Measurements from ENCODE around the gene DAGLA. TPM values are rescaled to one million over a fixed set of nuclear protein-coding genes. Genes with fewer than 3 reads are reported as not detected.
A peak's percentile ranks its signal among the peaks of the same experiment; 100 is the strongest.

Gene DAGLA
- total and polyA plus RNA-seq, 2 of the 13 experiments (the other 11 are each of a cell fraction or from before 2014, with no cell fraction given) = 2.6 to 3.9 TPM

DNA sequence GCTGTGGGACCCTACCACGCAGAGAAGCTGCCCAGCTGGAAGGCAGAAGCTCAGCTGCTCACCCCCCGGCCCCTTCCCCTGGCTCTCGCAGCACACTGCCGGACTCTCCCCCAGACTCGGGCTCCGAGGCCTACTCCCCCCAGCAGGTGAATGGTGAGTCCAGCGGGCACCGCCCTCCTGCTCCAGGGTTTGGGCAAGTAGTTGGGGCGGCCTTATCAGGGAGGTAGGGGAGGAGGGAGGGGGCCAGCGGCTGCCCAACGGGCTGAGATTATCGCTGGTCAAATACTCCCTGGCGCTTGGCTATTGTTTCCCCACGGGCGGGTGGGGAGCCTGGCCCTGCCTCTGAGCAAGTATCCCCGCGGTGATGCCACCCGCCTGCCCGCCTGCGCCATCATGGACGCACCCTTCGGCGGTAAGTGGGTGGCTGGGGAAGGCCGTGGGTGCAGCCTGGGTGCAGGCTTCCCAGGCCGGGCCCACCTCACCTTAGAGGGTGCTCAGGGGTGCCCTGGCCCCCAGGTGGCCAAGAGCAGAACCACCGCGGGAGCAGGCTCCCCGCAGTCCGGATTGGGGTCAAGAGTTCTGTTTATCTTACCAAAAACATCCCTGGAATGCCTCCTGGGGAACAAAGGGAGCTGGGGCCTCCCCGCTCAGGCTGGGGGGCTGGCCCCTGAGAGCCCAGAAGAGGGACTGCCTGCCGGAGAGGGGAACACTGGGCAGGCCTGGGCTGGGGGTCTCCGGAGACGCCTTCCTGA, 89.2 kb downstream of the DAGLA start (continued):
- TF ChIP-seq DZIP1 (CRISPR knock-in tag; IDR thresholded peaks at IDR 0.05) = no peak
- TF ChIP-seq REST (IDR thresholded peaks at IDR 0.05; ENCODE audit: borderline replicate concordance in 1 of 2, low read depth in 1 of 2, low read length in 2 of 2) = peak in 1 of 2 experiments; percentile 47; a peak in 2 of 4 replicates
- TF ChIP-seq ZNF44 (CRISPR knock-in tag; IDR thresholded peaks at IDR 0.05) = no peak
- TF ChIP-seq NKX3-1 (CRISPR knock-in tag; IDR thresholded peaks at IDR 0.05) = no peak
- TF ChIP-seq CENPBD1 (CRISPR knock-in tag; IDR thresholded peaks at IDR 0.05; ENCODE audit: borderline replicate concordance, low read depth) = no peak
- no peak for TF ChIP-seq ZBTB20 (CRISPR knock-in tag; IDR thresholded peaks at IDR 0.05; ENCODE audit: borderline replicate concordance, low read depth)
- peak; percentile 84 for TF ChIP-seq HIVEP1 (CRISPR knock-in tag; IDR thresholded peaks at IDR 0.05)
- peak; percentile 15; the same call in 1 of the 2 replicates for TF ChIP-seq POGZ (CRISPR knock-in tag; IDR thresholded peaks at IDR 0.05)
- TF ChIP-seq, protein P1, sequence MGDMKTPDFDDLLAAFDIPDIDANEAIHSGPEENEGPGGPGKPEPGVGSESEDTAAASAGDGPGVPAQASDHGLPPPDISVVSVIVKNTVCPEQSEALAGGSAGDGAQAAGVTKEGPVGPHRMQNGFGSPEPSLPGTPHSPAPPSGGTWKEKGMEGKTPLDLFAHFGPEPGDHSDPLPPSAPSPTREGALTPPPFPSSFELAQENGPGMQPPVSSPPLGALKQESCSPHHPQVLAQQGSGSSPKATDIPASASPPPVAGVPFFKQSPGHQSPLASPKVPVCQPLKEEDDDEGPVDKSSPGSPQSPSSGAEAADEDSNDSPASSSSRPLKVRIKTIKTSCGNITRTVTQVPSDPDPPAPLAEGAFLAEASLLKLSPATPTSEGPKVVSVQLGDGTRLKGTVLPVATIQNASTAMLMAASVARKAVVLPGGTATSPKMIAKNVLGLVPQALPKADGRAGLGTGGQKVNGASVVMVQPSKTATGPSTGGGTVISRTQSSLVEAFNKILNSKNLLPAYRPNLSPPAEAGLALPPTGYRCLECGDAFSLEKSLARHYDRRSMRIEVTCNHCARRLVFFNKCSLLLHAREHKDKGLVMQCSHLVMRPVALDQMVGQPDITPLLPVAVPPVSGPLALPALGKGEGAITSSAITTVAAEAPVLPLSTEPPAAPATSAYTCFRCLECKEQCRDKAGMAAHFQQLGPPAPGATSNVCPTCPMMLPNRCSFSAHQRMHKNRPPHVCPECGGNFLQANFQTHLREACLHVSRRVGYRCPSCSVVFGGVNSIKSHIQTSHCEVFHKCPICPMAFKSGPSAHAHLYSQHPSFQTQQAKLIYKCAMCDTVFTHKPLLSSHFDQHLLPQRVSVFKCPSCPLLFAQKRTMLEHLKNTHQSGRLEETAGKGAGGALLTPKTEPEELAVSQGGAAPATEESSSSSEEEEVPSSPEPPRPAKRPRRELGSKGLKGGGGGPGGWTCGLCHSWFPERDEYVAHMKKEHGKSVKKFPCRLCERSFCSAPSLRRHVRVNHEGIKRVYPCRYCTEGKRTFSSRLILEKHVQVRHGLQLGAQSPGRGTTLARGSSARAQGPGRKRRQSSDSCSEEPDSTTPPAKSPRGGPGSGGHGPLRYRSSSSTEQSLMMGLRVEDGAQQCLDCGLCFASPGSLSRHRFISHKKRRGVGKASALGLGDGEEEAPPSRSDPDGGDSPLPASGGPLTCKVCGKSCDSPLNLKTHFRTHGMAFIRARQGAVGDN (CRISPR knock-in tag; IDR thresholded peaks at IDR 0.05) = peak; percentile 94
- TF ChIP-seq ZNF576 (CRISPR knock-in tag; IDR thresholded peaks at IDR 0.05) = 0 out of 2 replicates have a peak, but pooled peaks have one; percentile 37
- TF ChIP-seq ZC3H4 (CRISPR knock-in tag; IDR thresholded peaks at IDR 0.05; ENCODE audit: borderline replicate concordance) = no peak
- TF ChIP-seq ZBTB7B (CRISPR knock-in tag; IDR thresholded peaks at IDR 0.05) = peak; percentile 99
- no peak for TF ChIP-seq ZFP62 (CRISPR knock-in tag; IDR thresholded peaks at IDR 0.05)
- TF ChIP-seq ZSCAN30 (CRISPR knock-in tag; IDR thresholded peaks at IDR 0.05) = no peak
- no peak for TF ChIP-seq GFI1 (CRISPR knock-in tag; IDR thresholded peaks at IDR 0.05; ENCODE audit: borderline replicate concordance)
- peak; percentile 79; the same call in 1 of the 2 replicates for TF ChIP-seq ZNF350 (CRISPR knock-in tag; IDR thresholded peaks at IDR 0.05; ENCODE audit: borderline replicate concordance, low read depth)
- no peak for TF ChIP-seq RFXANK (CRISPR knock-in tag; IDR thresholded peaks at IDR 0.05)
- no peak for TF ChIP-seq ZNF737 (CRISPR knock-in tag; IDR thresholded peaks at IDR 0.05; ENCODE audit: borderline replicate concordance)
